Gastroesophageal sphincter (tissue), 4 donors: ENCODE data around the gene PRR13. TPM values are rescaled to one million over a fixed set of nuclear protein-coding genes. Genes with fewer than 3 reads are reported as not detected.
"Not testable (repeated sequence)": the region's sequence is repeated elsewhere in the genome, so short reads cannot be mapped to it uniquely, and the experiment has no call there.

Source experiments
- ATAC-seq: fragments of 150-250 bp; one replicate; pipeline ENCODE4 v1.9.1; 2016; ENCODE audit warnings: mild to moderate bottlenecking, moderate library complexity
- H3K27ac ChIP-seq, 4 donors: fragments of 200-600 bp; sonication (generic) in 3 of 4; 1 replicate in 3 of 4; 2 replicates in 1 of 4; pipeline ENCODE4 v1.5.1; 2016 to 2019
- H3K27me3 ChIP-seq: fragments of 200-600 bp; sonication (generic); one replicate; pipeline ENCODE4 v1.5.1; 2019
- H3K36me3 ChIP-seq, 2 donors: fragments of 200-600 bp; sonication (generic); one replicate each; pipeline ENCODE4 v1.5.1; 2019; ENCODE audit warnings: control low read depth in 1 of 2
- H3K4me1 ChIP-seq, 3 donors: fragments of 200-600 bp; sonication (generic); 1 replicate in 2 of 3; 2 replicates in 1 of 3; pipeline ENCODE4 v1.5.1; 2016 to 2019; ENCODE audit warnings: control low read depth in 2 of 3
- H3K4me3 ChIP-seq, 2 donors: fragments of 200-600 bp; sonication (generic); one replicate each; pipeline ENCODE4 v1.5.1; 2019; ENCODE audit warnings: mild to moderate bottlenecking in 1 of 2, moderate library complexity in 1 of 2
- H3K9me3 ChIP-seq, 3 donors: fragments of 200-600 bp; sonication (generic); one replicate each; pipeline ENCODE4 v1.5.1; 2017 to 2019; ENCODE audit warnings: control low read depth in 2 of 3
- EP300 ChIP-seq: sonication (generic); formaldehyde crosslinking; IDR thresholded peaks from one replicate; pipeline ENCODE4 v1.6.1; 2017; ENCODE audit warnings: antibody characterized with exemption, mild to moderate bottlenecking
- POLR2A ChIP-seq, 2 donors: fragments of 450-650 bp; IDR thresholded peaks; one replicate each; pipeline ENCODE4 v1.6.1; 2017; ENCODE audit warnings: antibody characterized with exemption in 2 of 2, mild to moderate bottlenecking in 2 of 2, moderate library complexity in 1 of 2
- POLR2AphosphoS5 ChIP-seq: sonication (generic); formaldehyde crosslinking; IDR thresholded peaks from one replicate; pipeline ENCODE4 v1.6.1; 2017; ENCODE audit warnings: antibody characterized with exemption
- WGBS, 2 donors: methylation state at CpG; one replicate each; pipeline ENCODE4 v1.1.5; 2018; ENCODE audit warnings: low coverage in 1 of 2; 5-methylcytosine and 5-hydroxymethylcytosine counted together
- total RNA-seq, 4 donors: library from RNA; depleted of rRNA; stranded (reverse); fragments of >200 nt; gene quantifications; one replicate each; pipeline ENCODE4 v1.1.0, GENCODE V29; 2016
- TF ChIP-seq, protein P1 (sequence below), 4 experiments: fragments of 200-600 bp in 2 of 4; fragments of 450-650 bp in 2 of 4; sonication (generic) in 1 of 4; IDR thresholded peaks; one replicate each; pipeline ENCODE4 v1.5.1; 2017 to 2019; ENCODE audit warnings: antibody characterized with exemption in 4 of 4, mild to moderate bottlenecking in 2 of 4, moderate library complexity in 2 of 4

PRR13 gene
- total RNA-seq, 4 donors from 2014 or later: 54.2 to 73.2 (median 69.6) TPM

DNA sequence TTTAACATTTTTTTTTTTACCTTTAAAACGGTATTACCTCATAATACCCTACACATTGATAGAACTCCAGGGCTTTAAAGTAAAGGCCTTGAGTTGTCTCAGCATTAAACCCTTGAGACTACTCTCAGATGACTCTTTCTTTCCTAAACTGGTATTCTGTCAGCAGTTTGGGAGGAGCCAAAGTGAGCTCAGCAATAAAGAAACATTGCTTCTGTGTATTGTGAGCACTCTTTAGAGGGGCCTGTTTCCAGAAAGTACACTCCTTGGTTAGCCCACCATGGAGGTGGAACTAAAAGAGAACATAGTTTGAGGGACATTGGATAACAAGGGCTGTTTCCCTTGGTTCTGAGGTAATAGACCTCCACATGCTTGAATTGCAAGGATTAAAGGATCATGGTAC lies 37.3 kb downstream of the PRR13 start:
- no peak for ATAC-seq
- peaks cover 0 to 100% of the 10 kb centered on the region in 2 donors for H3K36me3 ChIP-seq
- no peaks in the 10 kb centered on the region for H3K9me3 ChIP-seq
- TF ChIP-seq EP300: no peak
- TF ChIP-seq, protein P1, sequence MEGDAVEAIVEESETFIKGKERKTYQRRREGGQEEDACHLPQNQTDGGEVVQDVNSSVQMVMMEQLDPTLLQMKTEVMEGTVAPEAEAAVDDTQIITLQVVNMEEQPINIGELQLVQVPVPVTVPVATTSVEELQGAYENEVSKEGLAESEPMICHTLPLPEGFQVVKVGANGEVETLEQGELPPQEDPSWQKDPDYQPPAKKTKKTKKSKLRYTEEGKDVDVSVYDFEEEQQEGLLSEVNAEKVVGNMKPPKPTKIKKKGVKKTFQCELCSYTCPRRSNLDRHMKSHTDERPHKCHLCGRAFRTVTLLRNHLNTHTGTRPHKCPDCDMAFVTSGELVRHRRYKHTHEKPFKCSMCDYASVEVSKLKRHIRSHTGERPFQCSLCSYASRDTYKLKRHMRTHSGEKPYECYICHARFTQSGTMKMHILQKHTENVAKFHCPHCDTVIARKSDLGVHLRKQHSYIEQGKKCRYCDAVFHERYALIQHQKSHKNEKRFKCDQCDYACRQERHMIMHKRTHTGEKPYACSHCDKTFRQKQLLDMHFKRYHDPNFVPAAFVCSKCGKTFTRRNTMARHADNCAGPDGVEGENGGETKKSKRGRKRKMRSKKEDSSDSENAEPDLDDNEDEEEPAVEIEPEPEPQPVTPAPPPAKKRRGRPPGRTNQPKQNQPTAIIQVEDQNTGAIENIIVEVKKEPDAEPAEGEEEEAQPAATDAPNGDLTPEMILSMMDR (IDR thresholded peaks at IDR 0.05): no peak
- no peak for TF ChIP-seq POLR2AphosphoS5
- no peak for TF ChIP-seq POLR2A (IDR thresholded peaks at IDR 0.05)
- peak overlapping the region in 3 of 4 donors; percentile 12 to 64 (median 30) for H3K27ac ChIP-seq
- 29 to 40% methylated on average over 1 of the region's 1 CpG for WGBS, 2 donors
- H3K27me3 ChIP-seq: no peaks in the 10 kb centered on the region
- H3K4me1 ChIP-seq: peaks cover 2 to 76% (median 9%) of the 10 kb centered on the region in 3 donors
- no peak overlapping the region for H3K4me3 ChIP-seq

DNA sequence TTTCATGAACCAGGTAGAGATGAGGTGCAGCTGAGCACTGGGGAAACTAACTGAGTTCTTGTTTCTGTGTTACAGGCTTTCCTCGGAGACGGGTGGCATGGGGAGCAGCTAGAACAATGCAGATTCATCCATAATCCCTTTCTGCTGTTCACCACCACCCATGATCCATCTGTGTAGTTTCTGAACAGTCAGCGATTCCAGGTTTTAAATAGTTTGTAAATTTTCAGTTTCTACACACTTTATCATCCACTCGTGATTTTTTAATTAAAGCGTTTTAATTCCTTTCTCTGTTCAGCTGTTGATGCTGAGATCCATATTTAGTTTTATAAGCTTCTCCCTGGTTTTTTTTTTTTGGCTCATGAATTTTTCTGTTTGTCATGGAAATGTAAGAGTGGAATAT lies 37.8 kb downstream of the PRR13 start:
- WGBS, 2 donors: 53 to 78% methylated on average over 4 to 5 of the region's 5 CpGs
- Histone ChIP-seq H3K27me3 (no peaks in the 10 kb centered on the region), H3K9me3 (no peaks in the 10 kb centered on the region), H3K4me3 (no peak overlapping the region), H3K4me1 (peaks cover 0 to 71% (median 7%) of the 10 kb centered on the region in 3 donors), H3K27ac (peak overlapping the region in 3 of 4 donors; percentile 12 to 64 (median 30)), H3K36me3 (peaks cover 0 to 100% of the 10 kb centered on the region in 2 donors)
- ATAC-seq: no peak
- TF ChIP-seq POLR2AphosphoS5 (no peak), EP300 (no peak), POLR2A (IDR thresholded peaks at IDR 0.05) (no peak)
- TF ChIP-seq, protein P1 (IDR thresholded peaks at IDR 0.05): no peak

- H3K4me3 ChIP-seq: no peak overlapping the region
- WGBS, 2 donors: 43 to 52% methylated on average over 8 to 11 of the region's 12 CpGs
- peak overlapping the region in 3 of 4 donors; percentile 7 to 41 (median 18) for H3K27ac ChIP-seq
- TF ChIP-seq POLR2AphosphoS5 (no peak), EP300 (no peak), POLR2A (IDR thresholded peaks at IDR 0.05) (no peak)
- TF ChIP-seq, protein P1 (IDR thresholded peaks at IDR 0.05): no peak
- no peak for ATAC-seq
- no peaks in the 10 kb centered on the region for H3K27me3 ChIP-seq
- H3K4me1 ChIP-seq: peaks cover 0 to 57% (median 0%) of the 10 kb centered on the region in 3 donors
- peaks cover 0 to 100% of the 10 kb centered on the region in 2 donors for H3K36me3 ChIP-seq
- H3K9me3 ChIP-seq: no peaks in the 10 kb centered on the region
Observed at GRCh38 chr12:53480491-53481442, 39.2 kb downstream of the PRR13 start.

DNA sequence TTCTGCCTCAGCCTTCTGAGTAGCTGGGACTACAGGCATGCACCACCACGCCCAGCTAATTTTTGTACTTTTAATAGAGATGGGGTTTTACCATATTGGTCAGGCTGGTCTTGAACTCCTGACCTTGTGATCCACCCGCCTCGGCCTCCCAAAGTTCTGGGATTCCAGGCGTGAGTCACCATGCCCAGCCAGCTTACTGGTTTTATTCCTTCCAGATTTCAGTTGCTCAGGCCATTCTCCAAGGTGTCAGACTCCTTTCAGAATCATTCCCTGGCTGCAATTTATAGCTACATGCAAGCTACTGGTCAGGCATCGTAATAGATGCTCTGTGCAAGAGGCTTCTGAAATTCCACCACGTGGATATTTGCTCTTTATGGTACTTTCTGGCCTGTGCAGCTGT lies 39.9 kb downstream of the PRR13 start:
- H3K36me3 ChIP-seq: peaks cover 0 to 100% of the 10 kb centered on the region in 2 donors
- peak overlapping the region in 2 of 4 donors; percentile 5 to 57 for H3K27ac ChIP-seq
- not testable (repeated sequence) for H3K4me3 ChIP-seq, ATAC-seq, H3K9me3 ChIP-seq, H3K27me3 ChIP-seq
- H3K4me1 ChIP-seq: peaks cover 0 to 50% (median 0%) of the 10 kb centered on the region in 3 donors
- 20 to 43% methylated on average over 1 to 6 of the region's 6 CpGs for WGBS, 2 donors

GRCh38 chr12:53481939-53482586 lies 40.5 kb downstream of the PRR13 start:
- TF ChIP-seq POLR2A (IDR thresholded peaks at IDR 0.05) (no peak), POLR2AphosphoS5 (no peak), EP300 (no peak)
- TF ChIP-seq, protein P1 (IDR thresholded peaks at IDR 0.05): peak in 2 of 4 experiments; percentile 14 to 15
- peaks cover 0 to 100% of the 10 kb centered on the region in 2 donors for H3K36me3 ChIP-seq
- peaks cover 0 to 44% (median 0%) of the 10 kb centered on the region in 3 donors for H3K4me1 ChIP-seq
- WGBS, 2 donors: 42 to 72% methylated on average over 2 to 5 of the region's 9 CpGs
- no peak overlapping the region for H3K4me3 ChIP-seq
- H3K27me3 ChIP-seq: no peaks in the 10 kb centered on the region
- H3K27ac ChIP-seq: peak overlapping the region in 3 of 4 donors; percentile 18 to 57 (median 36)
- ATAC-seq: no peak
- no peaks in the 10 kb centered on the region for H3K9me3 ChIP-seq
